ENCODE results near the gene TUBB2B.
A peak's percentile ranks its signal among the peaks of the same experiment; 100 is the strongest.

Gene TUBB2B

GRCh38 chr6:3227363-3228045, at the start of gene TUBB2B:
TSS of gene TUBB2B (minus strand) at chr6:3227653. CDS start at chr6:3227543, 110 bp downstream.
- Mint-ChIP-seq H3K4me3 (peak within 1 kb of the TSS; percentile 88), H3K27me3 (peaks cover 35% of the 10 kb centered on the region), H3K9me3 (ENCODE audit: low read depth) (no peaks in the 10 kb centered on the region), H3K27ac (no peak within 1 kb of the TSS), H3K36me3 (no peaks in the 10 kb centered on the region), H3K4me1 (ENCODE audit: low read depth) (peaks cover 45% of the 10 kb centered on the region)

DNA sequence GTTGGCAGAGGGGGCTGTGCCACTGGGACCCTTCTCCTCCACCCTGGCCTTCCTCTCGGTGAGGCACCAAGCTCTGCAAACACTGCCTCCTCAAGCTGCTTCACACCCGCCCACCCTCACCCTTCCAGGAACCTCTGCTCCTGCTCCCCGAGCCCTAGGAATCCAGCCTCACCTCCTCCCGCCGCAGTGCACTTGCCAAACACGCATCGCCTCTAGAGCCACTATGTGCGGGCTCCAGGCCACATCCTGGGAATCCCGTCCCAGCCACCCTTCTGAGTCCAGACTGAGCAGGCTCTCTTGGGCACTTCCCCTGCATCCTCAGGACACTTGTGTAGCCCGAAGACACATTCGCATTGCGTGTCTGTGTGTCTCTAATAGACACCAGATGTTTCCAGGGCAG, 49.8 kb upstream of the TUBB2B start:
- Mint-ChIP-seq H3K9me3 (ENCODE audit: low read depth) (no peaks in the 10 kb centered on the region), H3K36me3 (no peaks in the 10 kb centered on the region), H3K4me3 (no peak overlapping the region), H3K27me3 (no peaks in the 10 kb centered on the region), H3K4me1 (ENCODE audit: low read depth) (peaks cover 7% of the 10 kb centered on the region), H3K27ac (no peak overlapping the region)

- Mint-ChIP-seq H3K4me1 (ENCODE audit: low read depth) (peaks cover 11% of the 10 kb centered on the region), H3K9me3 (ENCODE audit: low read depth) (no peaks in the 10 kb centered on the region), H3K27ac (peak overlapping the region; percentile 16), H3K36me3 (no peaks in the 10 kb centered on the region), H3K27me3 (no peaks in the 10 kb centered on the region), H3K4me3 (no peak overlapping the region)
Observed at GRCh38 chr6:3276174-3277167, 49.0 kb upstream of the TUBB2B start.

GRCh38 chr6:3273707-3274521, 46.5 kb upstream of the TUBB2B start:
- no peaks in the 10 kb centered on the region for H3K36me3 Mint-ChIP-seq
- no peaks in the 10 kb centered on the region for H3K9me3 Mint-ChIP-seq (ENCODE audit: low read depth)
- H3K27me3 Mint-ChIP-seq: no peaks in the 10 kb centered on the region
- H3K4me3 Mint-ChIP-seq: no peak overlapping the region
- peaks cover 16% of the 10 kb centered on the region for H3K4me1 Mint-ChIP-seq (ENCODE audit: low read depth)
- H3K27ac Mint-ChIP-seq: peak overlapping the region; percentile 4

DNA sequence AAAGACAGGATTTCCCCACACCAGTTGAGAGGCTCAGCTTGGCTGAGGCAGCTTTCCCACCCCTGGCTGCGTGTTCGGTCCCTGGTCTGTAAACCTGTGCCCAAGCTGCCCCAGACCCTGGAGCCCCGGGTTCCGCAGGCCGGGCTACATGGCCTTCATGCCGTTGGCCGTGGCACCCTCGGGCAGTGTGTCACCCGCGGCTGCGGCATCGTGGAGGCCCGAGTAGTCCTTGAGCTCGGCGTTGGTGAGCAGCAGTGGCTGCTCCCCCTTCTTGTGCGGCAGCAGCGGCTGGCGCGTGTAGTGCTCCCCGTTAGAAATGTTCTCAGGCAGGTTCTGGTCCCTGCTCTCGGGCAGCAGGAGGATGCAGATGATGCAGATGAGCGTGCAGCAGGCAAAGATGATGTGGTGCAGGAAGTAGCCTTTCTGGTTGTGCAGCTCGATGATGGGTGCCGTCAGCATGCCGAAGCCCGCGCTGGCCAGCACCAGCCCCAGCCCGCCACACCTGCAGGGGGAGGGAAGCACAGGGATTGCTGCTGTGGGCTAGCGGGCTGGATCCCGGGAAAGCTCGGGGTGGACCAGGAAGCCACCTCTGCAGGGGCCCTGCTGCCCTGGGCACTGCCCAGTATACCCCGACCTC, 45.6 kb upstream of the TUBB2B start:
- Mint-ChIP-seq H3K36me3 (no peaks in the 10 kb centered on the region), H3K4me1 (ENCODE audit: low read depth) (peaks cover 19% of the 10 kb centered on the region), H3K27ac (no peak overlapping the region), H3K4me3 (no peak overlapping the region), H3K27me3 (no peaks in the 10 kb centered on the region), H3K9me3 (ENCODE audit: low read depth) (no peaks in the 10 kb centered on the region)

DNA sequence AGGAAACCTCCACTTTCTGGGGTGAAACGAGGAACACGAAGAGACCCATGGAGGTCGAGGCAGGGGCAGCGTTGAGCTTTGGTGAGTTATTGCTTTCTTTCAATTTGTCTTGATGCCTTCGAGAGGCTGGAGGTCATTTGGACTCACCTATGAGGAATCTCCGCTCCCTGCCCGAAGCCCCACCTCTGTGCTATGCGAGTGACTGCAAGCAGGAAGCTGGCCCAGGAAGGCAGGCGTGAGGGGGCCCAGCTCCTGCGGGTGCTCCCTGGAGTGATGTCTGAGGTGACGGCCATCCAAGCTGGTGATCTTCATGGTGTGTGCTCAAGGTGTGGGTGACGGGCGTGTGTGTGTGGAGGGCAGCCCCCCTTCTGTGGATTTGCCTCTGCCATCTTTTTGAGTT, 44.3 kb upstream of the TUBB2B start:
- H3K27ac Mint-ChIP-seq: no peak overlapping the region
- H3K4me1 Mint-ChIP-seq (ENCODE audit: low read depth): peaks cover 22% of the 10 kb centered on the region
- no peaks in the 10 kb centered on the region for H3K27me3 Mint-ChIP-seq
- no peak overlapping the region for H3K4me3 Mint-ChIP-seq
- H3K9me3 Mint-ChIP-seq (ENCODE audit: low read depth): no peaks in the 10 kb centered on the region
- no peaks in the 10 kb centered on the region for H3K36me3 Mint-ChIP-seq

DNA sequence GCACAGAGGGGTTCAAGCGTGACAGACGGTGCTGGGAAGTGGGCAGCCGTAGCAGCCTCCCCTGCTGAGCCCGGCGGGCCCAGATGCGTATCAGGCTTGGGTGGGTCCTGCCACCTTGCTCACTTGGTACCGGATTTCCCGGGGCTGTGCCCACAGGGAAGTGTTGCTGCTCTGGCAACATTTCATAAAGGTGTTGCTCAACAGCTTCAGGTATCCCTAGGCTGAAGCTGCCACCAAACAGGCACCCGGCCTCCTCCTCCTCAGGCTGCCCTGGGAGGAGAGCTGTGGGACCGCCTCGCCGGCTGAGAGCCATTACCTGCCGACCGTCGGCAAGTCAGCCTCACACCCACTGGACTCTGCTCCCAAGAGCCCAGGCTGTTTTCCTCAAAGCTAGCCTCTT, 42.8 kb upstream of the TUBB2B start:
- Mint-ChIP-seq H3K27ac (no peak overlapping the region), H3K4me3 (no peak overlapping the region), H3K9me3 (ENCODE audit: low read depth) (no peaks in the 10 kb centered on the region), H3K36me3 (no peaks in the 10 kb centered on the region), H3K4me1 (ENCODE audit: low read depth) (peaks cover 24% of the 10 kb centered on the region), H3K27me3 (no peaks in the 10 kb centered on the region)

DNA sequence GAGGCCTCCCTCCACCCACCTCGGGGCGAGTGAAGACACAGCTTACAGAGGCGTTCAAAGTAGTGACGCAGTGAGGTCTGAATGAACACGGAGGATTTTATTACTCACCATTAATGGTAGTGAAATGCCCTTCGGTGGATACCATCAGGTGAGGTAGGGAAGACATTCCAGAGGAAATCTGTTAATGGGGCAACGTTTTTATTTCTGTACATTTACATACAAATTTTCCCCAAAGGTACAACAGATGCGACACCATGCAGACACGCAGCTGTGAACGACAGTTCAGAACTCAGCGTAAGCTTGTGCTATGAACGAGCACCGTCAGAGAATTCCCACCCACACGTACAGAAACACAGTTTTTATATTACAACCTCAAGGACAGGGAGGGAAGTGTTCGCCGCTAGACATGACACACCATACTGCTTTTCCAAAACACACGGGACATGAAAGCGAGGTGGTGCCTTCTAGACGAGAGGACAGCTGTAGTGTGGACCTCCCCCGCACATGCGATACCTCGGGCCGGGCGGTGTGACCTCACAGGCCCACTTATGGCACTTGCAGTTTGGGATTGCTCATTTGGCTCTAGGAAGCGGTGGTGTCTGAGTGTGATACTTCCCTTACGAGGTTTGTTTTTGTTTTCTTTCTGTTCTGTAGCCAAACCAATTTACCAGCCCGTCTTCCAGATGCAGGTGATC, 42.0 kb upstream of the TUBB2B start:
- Mint-ChIP-seq H3K27ac (no peak overlapping the region), H3K9me3 (ENCODE audit: low read depth) (no peaks in the 10 kb centered on the region), H3K4me3 (no peak overlapping the region), H3K4me1 (ENCODE audit: low read depth) (peaks cover 31% of the 10 kb centered on the region), H3K27me3 (no peaks in the 10 kb centered on the region), H3K36me3 (peaks cover 2% of the 10 kb centered on the region)

- Mint-ChIP-seq H3K27me3 (no peaks in the 10 kb centered on the region), H3K4me3 (no peak overlapping the region), H3K9me3 (ENCODE audit: low read depth) (no peaks in the 10 kb centered on the region), H3K27ac (no peak overlapping the region), H3K36me3 (peaks cover 2% of the 10 kb centered on the region), H3K4me1 (ENCODE audit: low read depth) (peaks cover 34% of the 10 kb centered on the region)
Observed at GRCh38 chr6:3268680-3269079, 41.2 kb upstream of the TUBB2B start.

- Mint-ChIP-seq H3K4me1 (ENCODE audit: low read depth) (peaks cover 46% of the 10 kb centered on the region), H3K36me3 (peaks cover 4% of the 10 kb centered on the region), H3K9me3 (ENCODE audit: low read depth) (no peaks in the 10 kb centered on the region), H3K27ac (no peak overlapping the region), H3K27me3 (no peaks in the 10 kb centered on the region), H3K4me3 (no peak overlapping the region)
Observed at GRCh38 chr6:3267162-3267561, 39.7 kb upstream of the TUBB2B start.

GRCh38 chr6:3266170-3266569, 38.7 kb upstream of the TUBB2B start:
- H3K4me1 Mint-ChIP-seq (ENCODE audit: low read depth): peaks cover 52% of the 10 kb centered on the region
- H3K36me3 Mint-ChIP-seq: peaks cover 4% of the 10 kb centered on the region

GRCh38 chr6:3265671-3266070, 38.2 kb upstream of the TUBB2B start:
- Mint-ChIP-seq H3K9me3 (ENCODE audit: low read depth) (no peaks in the 10 kb centered on the region), H3K36me3 (peaks cover 9% of the 10 kb centered on the region), H3K4me3 (no peak overlapping the region), H3K4me1 (ENCODE audit: low read depth) (peaks cover 54% of the 10 kb centered on the region), H3K27ac (no peak overlapping the region), H3K27me3 (no peaks in the 10 kb centered on the region)

More at GRCh38 chr6:3266170-3266569, 38.7 kb upstream of the TUBB2B start:
- Mint-ChIP-seq H3K27ac (peak overlapping the region; percentile 46), H3K9me3 (ENCODE audit: low read depth) (no peaks in the 10 kb centered on the region), H3K27me3 (no peaks in the 10 kb centered on the region), H3K4me3 (no peak overlapping the region)

DNA sequence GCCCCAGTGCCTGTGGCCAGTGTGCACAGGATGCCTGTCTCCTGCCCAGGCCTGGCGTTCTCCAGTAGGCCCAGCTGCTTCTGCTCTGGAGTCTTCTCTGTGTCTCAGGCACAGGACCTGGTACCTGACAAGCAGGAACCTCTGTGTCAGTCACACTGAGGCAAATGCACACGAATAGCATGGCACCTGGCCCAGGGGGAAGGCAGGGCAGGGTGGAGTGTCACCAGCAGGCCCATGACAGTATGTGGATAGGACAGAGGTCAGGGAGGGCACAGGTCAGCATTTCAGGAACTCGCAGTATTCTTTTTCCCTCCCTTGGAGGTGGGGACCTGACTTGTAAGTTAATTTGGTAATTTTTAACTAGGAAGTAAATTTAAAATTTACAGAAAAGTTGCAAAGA, 36.9 kb upstream of the TUBB2B start:
- Mint-ChIP-seq H3K4me1 (ENCODE audit: low read depth) (peaks cover 57% of the 10 kb centered on the region), H3K9me3 (ENCODE audit: low read depth) (no peaks in the 10 kb centered on the region), H3K27ac (no peak overlapping the region), H3K4me3 (no peak overlapping the region), H3K27me3 (no peaks in the 10 kb centered on the region), H3K36me3 (peaks cover 12% of the 10 kb centered on the region)

GRCh38 chr6:3263096-3263495, 35.6 kb upstream of the TUBB2B start:
- Mint-ChIP-seq H3K4me3 (peak overlapping the region; percentile 59), H3K9me3 (ENCODE audit: low read depth) (no peaks in the 10 kb centered on the region), H3K36me3 (peaks cover 12% of the 10 kb centered on the region), H3K27me3 (no peaks in the 10 kb centered on the region), H3K4me1 (ENCODE audit: low read depth) (peaks cover 56% of the 10 kb centered on the region), H3K27ac (peak overlapping the region; percentile 22)

Measured in activated naive CD8-positive, alpha-beta T cell (primary cell).